Ramos (cell line): ENCODE results near the gene AGPAT4.
"Not testable (repeated sequence)": the region's sequence is repeated elsewhere in the genome, so short reads cannot be mapped to it uniquely, and the experiment has no call there.

Experiments
- in situ Hi-C: fragments of 300-500 bp; cut with MboI; formaldehyde crosslinking; loops from one replicate; pipeline ENCODE4 v1.14.3; 2022; ENCODE audit warnings: low sequenced_read_pairs; ENCODE audit not compliant: unreplicated experiment

Gene AGPAT4

GRCh38 chr6:161230339-161230738 lies 43.5 kb downstream of the AGPAT4 start:
- in situ Hi-C loops = no loop called here

GRCh38 chr6:161228921-161229591 lies 44.8 kb downstream of the AGPAT4 start:
- in situ Hi-C loops = no loop called here

- in situ Hi-C loops = no loop called here
Observed at GRCh38 chr6:161228096-161228495, 45.8 kb downstream of the AGPAT4 start.

GRCh38 chr6:161227004-161227960 lies 46.6 kb downstream of the AGPAT4 start:
- in situ Hi-C loops = no loop called here

GRCh38 chr6:161226009-161226964 lies 47.6 kb downstream of the AGPAT4 start:
- in situ Hi-C loops = no loop called here

GRCh38 chr6:161225681-161226008 lies 48.2 kb downstream of the AGPAT4 start:
- in situ Hi-C loops = no loop called here

GRCh38 chr6:161224951-161225680 lies 48.7 kb downstream of the AGPAT4 start:
- in situ Hi-C loops = not testable (repeated sequence)

- in situ Hi-C loops = no loop called here
Observed at GRCh38 chr6:161223646-161224045, 50.2 kb downstream of the AGPAT4 start.

- in situ Hi-C loops = no loop called here
Observed at GRCh38 chr6:161222706-161223234, 51.1 kb downstream of the AGPAT4 start.

GRCh38 chr6:161220346-161220745 lies 53.5 kb downstream of the AGPAT4 start:
- in situ Hi-C loops = no loop called here

- in situ Hi-C loops = no loop called here
Observed at GRCh38 chr6:161219680-161220079, 54.2 kb downstream of the AGPAT4 start.

GRCh38 chr6:161218222-161218621 lies 55.6 kb downstream of the AGPAT4 start:
- in situ Hi-C loops = no loop called here

GRCh38 chr6:161217628-161218027 lies 56.2 kb downstream of the AGPAT4 start:
- in situ Hi-C loops = no loop called here

- in situ Hi-C loops = no loop called here
Observed at GRCh38 chr6:161216616-161217205, 57.1 kb downstream of the AGPAT4 start.

- in situ Hi-C loops = no loop called here
Observed at GRCh38 chr6:161215876-161216615, 57.8 kb downstream of the AGPAT4 start.

- in situ Hi-C loops = no loop called here
Observed at GRCh38 chr6:161215193-161215592, 58.7 kb downstream of the AGPAT4 start.

- in situ Hi-C loops = no loop called here
Observed at GRCh38 chr6:161214722-161215121, 59.1 kb downstream of the AGPAT4 start.

- in situ Hi-C loops = no loop called here
Observed at GRCh38 chr6:161212902-161213301, 61.0 kb downstream of the AGPAT4 start.
